ENCODE data around the gene PITPNM1.
"Not testable (repeated sequence)": the region's sequence is repeated elsewhere in the genome, so short reads cannot be mapped to it uniquely, and the experiment has no call there.

The PITPNM1 gene

DNA sequence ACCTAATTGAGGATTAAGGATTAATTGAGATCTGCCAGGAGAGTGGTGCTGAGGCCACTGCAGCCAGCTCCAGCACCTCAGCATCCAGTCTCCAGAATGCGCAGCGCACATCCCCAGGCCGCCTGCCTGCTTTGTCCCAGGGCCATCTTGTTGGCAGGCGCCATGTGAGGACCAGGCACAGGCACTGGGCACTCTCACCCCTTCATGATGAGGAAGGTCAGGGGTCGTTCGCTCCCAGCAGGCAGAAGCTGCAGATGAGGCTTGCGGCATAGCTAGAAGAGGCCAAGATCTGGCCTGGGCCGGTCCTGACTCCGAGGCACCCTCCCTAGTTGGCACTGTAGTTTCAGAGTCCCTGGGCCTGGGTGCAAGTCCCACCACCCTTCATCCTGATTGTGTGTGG lies 11.6 kb upstream of the PITPNM1 start:
- Mint-ChIP-seq H3K4me1 (ENCODE audit: low read depth) (no peaks in the 10 kb centered on the region), H3K27me3 (peaks cover 5% of the 10 kb centered on the region), H3K27ac (no peak overlapping the region), H3K9me3 (no peaks in the 10 kb centered on the region), H3K4me3 (no peak overlapping the region), H3K36me3 (ENCODE audit: low read depth) (no peaks in the 10 kb centered on the region)
- DNase-seq, result no peak

DNA sequence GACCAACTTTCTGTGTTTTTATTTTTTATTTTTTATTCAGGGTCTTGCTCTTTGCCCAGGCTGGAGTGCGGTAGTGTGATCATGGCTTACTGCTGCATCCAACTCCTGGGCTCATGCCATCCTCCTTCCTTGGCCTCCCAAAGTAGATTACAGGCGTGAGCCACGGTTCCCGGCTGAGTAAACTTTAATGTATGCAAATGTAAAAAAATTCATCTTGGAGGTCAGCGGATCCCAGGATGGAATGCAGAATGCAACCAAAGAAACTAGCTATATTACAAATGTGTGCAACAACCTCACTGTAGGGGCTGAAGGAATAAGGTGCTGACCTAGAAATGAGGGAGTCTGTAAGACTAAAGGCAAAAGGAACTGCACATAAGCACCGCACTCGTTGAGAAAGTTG lies 9.0 kb upstream of the PITPNM1 start:
- peaks cover 5% of the 10 kb centered on the region for H3K27me3 Mint-ChIP-seq
- H3K4me1 Mint-ChIP-seq (ENCODE audit: low read depth), result peaks cover 2% of the 10 kb centered on the region
- no peaks in the 10 kb centered on the region for H3K9me3 Mint-ChIP-seq
- H3K27ac Mint-ChIP-seq, result no peak overlapping the region
- DNase-seq, result no peak
- no peak overlapping the region for H3K4me3 Mint-ChIP-seq
- H3K36me3 Mint-ChIP-seq (ENCODE audit: low read depth), result no peaks in the 10 kb centered on the region

- Mint-ChIP-seq H3K4me1 (ENCODE audit: low read depth) (peaks cover 18% of the 10 kb centered on the region), H3K36me3 (ENCODE audit: low read depth) (peaks cover 12% of the 10 kb centered on the region)
- not testable (repeated sequence) for H3K4me3 Mint-ChIP-seq, H3K27ac Mint-ChIP-seq, H3K9me3 Mint-ChIP-seq, DNase-seq, H3K27me3 Mint-ChIP-seq
Observed at GRCh38 chr11:67511558-67511957, 6.4 kb upstream of the PITPNM1 start.

- Mint-ChIP-seq H3K27ac (peak overlapping the region; percentile 97), H3K9me3 (no peaks in the 10 kb centered on the region), H3K4me3 (peak overlapping the region; percentile 10), H3K4me1 (ENCODE audit: low read depth) (peaks cover 28% of the 10 kb centered on the region), H3K27me3 (peaks cover 5% of the 10 kb centered on the region), H3K36me3 (ENCODE audit: low read depth) (peaks cover 19% of the 10 kb centered on the region)
- no peak for DNase-seq
Observed at GRCh38 chr11:67510023-67510345, 4.8 kb upstream of the PITPNM1 start.

- peak overlapping the region; percentile 91 for H3K4me3 Mint-ChIP-seq
- no peaks in the 10 kb centered on the region for H3K27me3 Mint-ChIP-seq
- peaks cover 30% of the 10 kb centered on the region for H3K4me1 Mint-ChIP-seq (ENCODE audit: low read depth)
- H3K36me3 Mint-ChIP-seq (ENCODE audit: low read depth), result peaks cover 24% of the 10 kb centered on the region
- peak; percentile 99 for DNase-seq
- H3K27ac Mint-ChIP-seq, result peak overlapping the region; percentile 97
- H3K9me3 Mint-ChIP-seq, result no peaks in the 10 kb centered on the region
Observed at GRCh38 chr11:67508486-67509121, 3.4 kb upstream of the PITPNM1 start.

DNA sequence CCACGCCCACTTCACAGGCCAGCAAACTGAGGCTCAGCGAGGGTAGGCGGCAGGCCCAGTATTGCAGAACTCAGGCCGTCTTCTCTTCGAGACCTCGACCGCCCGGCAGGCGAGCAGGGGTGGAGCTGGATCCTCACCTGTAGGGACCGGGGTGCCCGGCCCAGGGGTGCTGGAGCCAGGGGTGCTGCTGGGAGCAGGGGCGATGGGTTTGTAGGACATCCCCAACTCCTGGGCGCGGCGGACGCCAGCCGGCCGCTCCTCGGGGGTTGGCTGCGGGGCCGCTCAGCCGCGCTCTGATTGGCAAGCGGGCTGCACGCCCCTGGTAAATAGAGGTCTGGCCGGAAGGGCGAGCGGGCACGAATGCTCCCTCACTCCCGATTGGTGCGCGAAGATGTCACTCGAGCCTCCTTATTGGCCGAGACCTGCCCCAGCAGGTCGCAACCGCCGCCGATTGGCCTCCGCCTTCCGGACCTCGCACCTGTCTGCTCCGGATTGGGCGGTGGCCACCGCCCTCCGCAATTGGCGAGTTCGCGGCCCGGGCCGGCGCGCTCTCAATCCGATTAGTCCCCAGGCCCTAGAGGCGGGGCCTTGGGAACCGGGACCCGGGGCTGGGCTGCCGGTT lies 2.8 kb upstream of the PITPNM1 start, which contains the start of gene CDK2AP2:
Gene CDK2AP2 (minus strand): TSS at position 299 of the 622 bp plus-strand sequence. CDS start 80 bp downstream, at position 219.
- no peaks in the 10 kb centered on the region for H3K27me3 Mint-ChIP-seq
- H3K27ac Mint-ChIP-seq, result peak within 1 kb of the TSS; percentile 97
- peaks cover 35% of the 10 kb centered on the region for H3K4me1 Mint-ChIP-seq (ENCODE audit: low read depth)
- H3K36me3 Mint-ChIP-seq (ENCODE audit: low read depth), result peaks cover 29% of the 10 kb centered on the region
- no peaks in the 10 kb centered on the region for H3K9me3 Mint-ChIP-seq
- peak; percentile 98 for DNase-seq
- peak within 1 kb of the TSS; percentile 91 for H3K4me3 Mint-ChIP-seq

DNA sequence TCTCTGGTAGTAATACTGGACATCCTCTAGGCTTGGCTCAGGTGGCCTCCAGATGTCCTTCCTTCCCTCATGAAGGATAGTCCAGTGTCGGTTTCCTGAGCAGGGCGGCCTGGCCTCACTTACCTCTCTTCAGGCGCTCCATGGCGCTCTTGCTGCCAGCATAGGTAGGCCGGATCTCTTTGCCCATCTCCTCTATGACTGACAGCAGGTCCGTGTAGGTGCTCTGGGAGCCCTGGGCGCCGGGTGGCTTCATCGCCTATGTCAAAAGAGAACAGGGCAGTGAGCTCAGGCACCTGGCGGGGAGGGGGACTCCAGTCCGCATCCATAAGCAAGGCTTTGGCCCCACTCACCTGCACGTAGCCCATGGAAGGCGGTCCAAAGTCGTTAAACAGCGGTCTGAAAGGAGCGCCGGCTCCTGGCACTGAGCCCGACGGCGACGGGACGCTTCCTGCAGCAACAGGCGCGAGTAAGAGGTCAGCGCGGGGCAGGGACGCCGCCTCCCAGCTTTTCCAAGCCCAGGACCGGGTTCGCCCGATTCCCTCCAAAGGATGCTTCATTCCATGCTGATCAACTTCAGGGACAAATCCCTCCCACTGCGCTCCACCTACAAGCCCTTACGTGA lies 2.2 kb upstream of the PITPNM1 start:
- Mint-ChIP-seq H3K27me3 (no peaks in the 10 kb centered on the region), H3K27ac (peak overlapping the region; percentile 97), H3K9me3 (no peaks in the 10 kb centered on the region), H3K4me3 (peak overlapping the region; percentile 91), H3K4me1 (ENCODE audit: low read depth) (peaks cover 40% of the 10 kb centered on the region), H3K36me3 (ENCODE audit: low read depth) (peaks cover 35% of the 10 kb centered on the region)
- DNase-seq, result no peak

GRCh38 chr11:67506426-67507051 lies 1.4 kb upstream of the PITPNM1 start:
- H3K4me1 Mint-ChIP-seq (ENCODE audit: low read depth), result peaks cover 46% of the 10 kb centered on the region
- H3K4me3 Mint-ChIP-seq, result peak overlapping the region; percentile 91

DNA sequence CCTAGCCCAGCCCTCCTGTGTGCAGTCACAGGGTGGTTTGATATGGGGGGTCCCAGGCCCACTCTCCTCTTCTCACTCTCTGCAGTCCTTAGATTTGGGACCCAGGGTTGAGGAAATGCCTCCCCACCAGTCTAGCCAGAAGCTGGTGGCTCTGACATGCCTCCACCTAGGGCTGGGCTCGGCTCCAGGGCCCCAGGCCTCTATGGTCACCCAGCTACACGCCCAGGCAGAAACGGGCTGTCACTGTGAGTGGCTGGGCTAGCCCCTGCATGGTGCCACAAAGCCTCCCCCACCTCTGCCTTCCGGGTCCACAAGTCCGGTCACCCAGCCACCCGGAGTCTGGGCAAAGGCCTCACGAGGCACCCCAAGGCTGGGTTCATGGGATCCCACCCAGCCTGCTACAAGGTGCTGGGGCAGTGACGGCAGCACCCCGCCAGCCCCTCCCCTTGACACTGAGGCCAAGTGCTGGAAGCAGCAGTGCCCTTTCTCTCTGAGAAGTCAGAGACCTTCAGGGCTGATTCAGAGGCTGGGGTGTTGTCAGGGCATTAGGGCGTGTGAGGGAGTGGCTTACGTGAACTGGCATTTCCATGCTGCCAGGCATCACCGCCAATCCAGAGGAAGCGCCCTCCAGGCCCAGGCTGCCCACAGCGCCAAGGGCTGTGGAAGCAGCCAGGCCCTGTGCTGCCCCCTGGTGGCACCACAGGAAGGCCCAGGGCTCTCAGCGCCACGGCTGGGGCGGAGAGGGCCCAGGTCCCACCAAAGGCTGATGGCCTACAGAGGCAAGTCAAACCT lies 638 bp upstream of the PITPNM1 start:
- peak; percentile 92 for DNase-seq
- H3K4me3 Mint-ChIP-seq, result peak overlapping the region; percentile 91
- H3K9me3 Mint-ChIP-seq, result no peaks in the 10 kb centered on the region
- no peaks in the 10 kb centered on the region for H3K27me3 Mint-ChIP-seq
- peaks cover 54% of the 10 kb centered on the region for H3K4me1 Mint-ChIP-seq (ENCODE audit: low read depth)
- H3K36me3 Mint-ChIP-seq (ENCODE audit: low read depth), result peaks cover 51% of the 10 kb centered on the region
- peak overlapping the region; percentile 97 for H3K27ac Mint-ChIP-seq

More at GRCh38 chr11:67506426-67507051, 1.4 kb upstream of the PITPNM1 start:
- H3K27me3 Mint-ChIP-seq, result no peaks in the 10 kb centered on the region
- no peaks in the 10 kb centered on the region for H3K9me3 Mint-ChIP-seq
- peak overlapping the region; percentile 97 for H3K27ac Mint-ChIP-seq
- peaks cover 43% of the 10 kb centered on the region for H3K36me3 Mint-ChIP-seq (ENCODE audit: low read depth)
- DNase-seq, result no peak

- H3K27me3 Mint-ChIP-seq, result no peaks in the 10 kb centered on the region
- H3K9me3 Mint-ChIP-seq, result no peaks in the 10 kb centered on the region
- H3K36me3 Mint-ChIP-seq (ENCODE audit: low read depth), result peaks cover 62% of the 10 kb centered on the region
- H3K27ac Mint-ChIP-seq, result peak overlapping the region; percentile 91
- H3K4me3 Mint-ChIP-seq, result peak overlapping the region; percentile 91
- DNase-seq, result peak; percentile 69
- peaks cover 59% of the 10 kb centered on the region for H3K4me1 Mint-ChIP-seq (ENCODE audit: low read depth)
Observed at GRCh38 chr11:67504005-67504949, 886 bp downstream of the PITPNM1 start.

DNA sequence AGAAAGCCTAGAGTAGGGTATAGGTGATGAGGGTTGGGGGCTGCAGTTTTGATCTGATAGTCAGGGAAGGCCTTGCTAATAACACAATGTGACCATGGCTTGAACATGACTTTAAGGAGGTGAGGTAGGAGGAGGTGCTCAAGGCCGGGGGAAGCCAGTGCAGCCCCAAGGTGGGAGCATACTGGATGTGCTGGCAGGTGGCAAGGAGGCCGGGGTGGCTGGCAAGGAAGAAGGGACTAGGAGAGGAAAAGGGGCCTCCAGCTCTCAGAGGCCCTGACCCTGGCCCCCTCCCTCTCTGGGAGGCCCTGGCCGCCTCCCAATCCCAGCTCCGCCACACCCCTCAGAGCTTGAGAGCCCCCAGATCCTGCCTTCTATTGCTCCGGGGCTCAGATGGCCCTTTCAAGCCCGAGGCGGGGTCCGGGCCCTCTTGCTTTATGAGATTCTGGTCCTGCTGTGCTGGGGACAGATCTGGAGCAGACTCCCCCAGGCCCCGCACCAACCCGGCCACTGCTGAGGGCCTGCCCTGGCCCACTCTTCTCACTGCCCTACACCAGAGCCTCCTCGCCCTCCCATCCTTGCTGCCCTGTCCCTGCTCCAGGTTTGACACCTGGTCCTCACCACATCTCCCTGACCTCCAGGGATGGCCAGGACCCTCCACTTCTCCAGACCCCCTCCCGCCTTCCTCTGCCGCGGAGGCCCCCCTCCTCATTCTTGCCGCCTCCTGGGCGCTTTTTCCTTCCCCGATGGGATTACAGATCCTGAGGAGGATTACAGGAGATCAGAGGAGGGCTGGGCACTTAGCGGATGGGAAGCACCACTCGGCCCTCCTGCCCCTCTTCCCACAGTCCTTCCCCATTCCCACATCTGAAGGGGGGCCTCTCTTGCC lies 1.8 kb downstream of the PITPNM1 start:
- Mint-ChIP-seq H3K4me1 (ENCODE audit: low read depth) (peaks cover 52% of the 10 kb centered on the region), H3K4me3 (peak overlapping the region; percentile 79), H3K27me3 (no peaks in the 10 kb centered on the region), H3K36me3 (ENCODE audit: low read depth) (peaks cover 69% of the 10 kb centered on the region), H3K27ac (peak overlapping the region; percentile 85), H3K9me3 (no peaks in the 10 kb centered on the region)
- no peak for DNase-seq

DNA sequence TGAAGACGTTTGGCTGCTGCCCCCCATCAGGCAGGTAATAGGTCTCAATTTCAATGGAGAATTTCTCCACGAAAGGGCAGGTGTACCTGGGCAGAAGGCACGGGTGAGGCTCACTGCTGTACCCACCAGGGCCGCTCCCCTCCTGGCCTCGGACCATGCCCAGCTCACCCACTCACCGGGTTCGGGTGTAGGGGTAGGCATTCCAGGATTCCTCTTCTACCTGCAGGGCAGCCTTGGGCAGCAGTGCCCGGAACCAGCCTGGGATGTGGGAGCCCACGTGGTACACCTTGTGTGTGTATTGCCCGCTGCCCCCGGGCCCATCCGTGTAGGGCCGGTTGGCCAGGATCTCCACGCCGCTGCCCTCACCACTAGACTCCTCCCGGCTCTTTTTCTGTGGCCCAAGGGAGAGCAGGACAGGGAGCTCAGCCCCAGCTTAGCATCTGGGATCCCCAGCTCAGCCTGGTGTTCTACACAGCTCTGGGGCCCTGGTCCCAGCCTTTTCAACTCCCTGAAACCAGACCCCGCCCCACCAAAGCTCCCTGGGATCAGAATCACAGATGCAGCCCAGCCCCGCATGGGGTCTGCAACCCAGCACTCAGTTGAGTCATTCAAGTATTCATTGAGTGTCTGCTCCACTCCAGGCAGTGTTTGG lies 2.7 kb downstream of the PITPNM1 start:
- Mint-ChIP-seq H3K27me3 (no peaks in the 10 kb centered on the region), H3K27ac (peak overlapping the region; percentile 85), H3K4me3 (peak overlapping the region; percentile 79), H3K9me3 (no peaks in the 10 kb centered on the region), H3K36me3 (ENCODE audit: low read depth) (peaks cover 76% of the 10 kb centered on the region), H3K4me1 (ENCODE audit: low read depth) (peaks cover 50% of the 10 kb centered on the region)
- DNase-seq, result no peak
